Right renal cortex interstitium (tissue), 3 donors: ENCODE results near the gene DCAF7. TPM values are rescaled to one million over a fixed set of nuclear protein-coding genes. Genes with fewer than 3 reads are reported as not detected.

ENCODE experiments used
- DNase-seq, 3 donors: peaks; one replicate each; pipeline ENCODE4 v3.0.0-alpha.2; 2013; ENCODE audit warnings: low read depth in 3 of 3, low spot score in 2 of 3
- polyA plus RNA-seq, 3 donors: library from polyadenylated mRNA; unstranded; fragments of 120-200 nt; gene quantifications; one replicate each; pipeline ENCODE4 v1.2.1, GENCODE V29; 2013; ENCODE audit not compliant: insufficient read length in 3 of 3

Gene DCAF7
- polyA plus RNA-seq, 3 donors = 107 to 117 (median 112) TPM

- DNase-seq = no peak
Measured at GRCh38 chr17:63543822-63544420, 6.4 kb upstream of the DCAF7 start.

- DNase-seq = no peak
Measured at GRCh38 chr17:63544467-63545301, 5.6 kb upstream of the DCAF7 start.

GRCh38 chr17:63546308-63547082, 3.8 kb upstream of the DCAF7 start:
- no peak for DNase-seq

DNA sequence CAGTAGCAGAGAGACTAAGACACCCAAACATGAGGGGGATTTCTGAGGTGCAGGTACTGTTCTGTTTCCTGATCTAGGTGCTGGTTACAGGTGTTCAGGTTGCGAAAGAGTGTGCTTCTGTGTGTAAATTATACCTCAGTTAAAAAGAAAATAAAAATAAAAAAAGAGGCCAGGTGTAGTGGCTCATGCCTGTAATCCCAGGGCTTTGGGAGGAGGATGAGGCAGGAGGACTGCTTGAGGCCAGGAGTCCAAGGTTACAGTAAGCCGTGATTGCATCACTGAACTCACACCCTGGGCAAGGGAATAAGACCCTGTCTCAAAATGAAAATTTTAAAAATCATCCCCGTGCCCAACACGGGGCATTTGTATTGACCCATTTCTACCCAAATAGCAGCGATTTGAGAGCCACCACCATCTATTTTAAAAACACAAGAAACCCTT, 3.2 kb upstream of the DCAF7 start:
- no peak for DNase-seq

GRCh38 chr17:63549289-63549945, 860 bp upstream of the DCAF7 start:
- DNase-seq = no peak

DNA sequence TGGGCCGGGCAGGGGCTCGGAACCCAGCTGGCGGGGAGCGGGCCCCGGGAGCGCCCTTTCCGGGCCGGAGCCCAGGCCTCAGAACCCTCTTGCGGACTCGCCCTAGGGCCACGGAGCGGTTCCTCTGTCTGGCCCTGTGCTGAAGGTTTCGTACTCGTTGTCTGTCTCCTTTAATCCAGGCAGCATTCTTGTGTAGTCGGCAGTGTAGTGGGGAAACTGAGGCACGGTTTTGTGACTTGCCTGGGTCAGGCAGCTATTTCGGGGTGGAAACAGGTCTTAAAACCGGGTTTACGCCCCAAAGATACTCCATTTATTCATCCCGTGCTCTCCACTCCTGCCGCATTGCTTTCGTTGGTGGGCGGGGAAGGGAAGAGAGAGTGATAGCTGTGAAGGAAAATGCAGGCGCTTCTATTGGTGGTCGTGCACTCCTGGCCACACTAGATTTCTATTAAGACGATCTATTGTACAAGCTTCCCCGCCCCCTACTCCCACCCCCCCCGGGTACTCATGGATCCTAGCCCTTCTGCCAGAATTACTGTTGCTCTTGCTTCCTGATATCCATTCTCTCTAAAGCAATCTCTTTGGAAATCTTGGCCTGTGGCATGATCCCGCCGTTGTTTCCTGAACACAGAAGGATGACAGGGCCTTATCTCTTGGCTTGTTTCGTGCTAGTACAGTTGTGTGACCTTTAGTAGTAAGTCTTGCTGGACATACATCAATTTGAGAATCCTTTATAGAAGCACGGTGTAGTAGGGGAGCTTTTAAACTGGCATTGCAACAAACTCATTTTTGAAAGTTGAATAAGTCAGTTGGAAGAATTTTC, 751 bp downstream of the DCAF7 start:
- DNase-seq = peak in 1 of 3 donors; percentile 37

GRCh38 chr17:63552211-63552610, 1.9 kb downstream of the DCAF7 start:
- no peak for DNase-seq

DNA sequence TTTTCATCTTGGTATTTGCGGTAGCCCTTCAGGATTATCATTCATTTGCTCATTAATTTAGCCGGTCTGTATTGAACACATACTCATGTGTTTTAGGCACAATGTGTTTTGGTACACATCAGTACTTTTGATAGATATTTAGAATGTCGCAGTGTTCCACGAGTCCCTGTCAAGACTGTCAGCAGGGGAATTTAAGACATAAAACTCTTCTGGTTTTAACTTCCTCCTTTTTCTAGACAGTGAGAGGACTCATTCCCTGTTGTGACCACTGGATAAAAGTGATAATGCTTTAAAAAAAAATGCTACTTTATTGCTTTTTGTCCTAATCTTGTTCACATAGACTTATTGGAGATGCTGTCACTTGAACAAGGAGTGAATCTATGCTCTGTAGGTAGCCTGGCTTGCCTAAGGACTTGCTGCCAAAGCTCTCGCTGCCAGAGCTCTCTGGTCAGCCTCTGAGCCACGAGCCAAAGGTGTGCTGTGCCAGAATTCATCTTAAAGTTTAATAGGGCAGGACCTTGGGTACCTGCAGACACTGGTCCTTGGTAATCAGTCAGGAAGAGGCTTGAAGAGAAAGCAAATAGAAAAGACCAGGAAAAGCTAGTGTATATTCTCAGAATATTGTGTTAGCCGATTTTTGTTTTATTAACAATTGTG, 5.4 kb downstream of the DCAF7 start:
- no peak for DNase-seq

DNA sequence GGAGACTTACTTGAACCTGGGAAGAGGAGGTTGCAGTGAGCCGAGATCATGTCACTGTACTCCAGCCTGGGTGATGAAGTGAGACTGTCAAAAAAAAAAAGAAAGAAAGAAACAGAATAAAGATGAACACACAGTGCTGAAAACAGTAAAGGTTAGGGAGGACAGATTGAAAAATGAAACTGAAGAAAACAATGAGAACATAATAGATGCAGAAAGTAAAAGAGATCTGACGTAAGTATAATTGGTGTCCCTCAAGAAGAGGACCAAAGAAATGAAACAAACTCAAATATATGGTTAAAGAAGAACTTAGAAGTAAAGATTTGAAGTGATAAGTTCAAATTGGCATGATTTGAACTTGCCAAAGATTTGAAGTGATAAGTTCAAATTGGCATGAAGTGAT, 7.1 kb downstream of the DCAF7 start:
- no peak for DNase-seq

DNA sequence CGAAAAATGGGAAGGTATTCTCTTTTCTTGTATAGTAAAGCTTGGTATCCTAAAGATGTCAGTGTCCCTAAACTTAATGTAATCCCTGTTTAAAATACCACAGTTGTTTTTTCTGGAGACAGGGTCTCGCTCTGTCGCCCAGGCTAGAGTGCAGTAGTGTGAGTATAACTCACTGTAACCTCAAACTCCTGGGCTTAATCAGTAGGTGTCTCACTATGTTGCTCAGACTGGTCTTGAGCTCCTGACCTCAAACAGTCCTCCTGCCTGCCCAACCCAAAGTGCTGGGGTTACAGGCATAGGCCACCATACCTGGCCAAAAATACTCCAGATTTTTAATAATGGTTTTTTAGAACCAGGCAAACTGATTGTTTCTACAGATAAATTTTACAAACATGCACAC, 8.2 kb downstream of the DCAF7 start:
- no peak for DNase-seq

- DNase-seq = no peak
Measured at GRCh38 chr17:63561819-63562218, 11.5 kb downstream of the DCAF7 start.

DNA sequence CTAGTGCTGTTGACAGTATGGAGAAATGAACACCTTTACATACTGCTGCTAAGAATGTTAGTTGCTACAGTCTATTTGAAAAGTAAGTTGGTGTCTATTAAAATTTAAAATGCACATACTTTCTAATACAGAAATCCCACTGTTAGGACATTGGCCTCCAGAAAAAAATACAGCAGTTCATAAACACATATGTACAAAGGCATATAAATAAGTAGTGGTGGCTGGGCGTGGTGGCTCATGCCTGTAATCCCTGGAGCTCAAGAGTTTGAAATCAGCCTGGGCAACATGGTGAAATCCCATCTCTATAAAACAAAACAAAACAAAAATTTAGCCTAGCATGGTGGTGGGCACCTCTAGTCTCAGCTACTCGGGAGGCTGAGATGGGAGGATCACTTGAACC, 13.1 kb downstream of the DCAF7 start:
- DNase-seq = no peak

GRCh38 chr17:63564562-63564961, 14.3 kb downstream of the DCAF7 start:
- no peak for DNase-seq

DNA sequence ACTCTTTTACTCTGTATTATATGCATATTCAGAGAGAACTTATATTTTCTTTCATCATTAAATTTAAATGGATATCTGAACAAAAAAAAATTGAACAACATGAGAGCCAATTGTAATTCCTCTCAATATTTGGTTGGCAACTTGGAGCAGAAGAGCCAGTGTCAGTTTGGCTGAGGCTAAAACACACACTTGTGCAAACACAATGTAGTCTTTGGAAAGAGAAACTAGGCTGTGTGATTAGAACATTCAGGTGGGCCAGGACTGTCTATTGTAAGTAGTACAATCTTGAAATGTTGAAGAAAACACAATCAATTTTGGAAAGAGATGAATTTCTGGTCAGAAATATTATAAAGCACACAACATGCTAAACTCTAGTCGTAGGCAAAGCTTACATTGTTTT, 17.0 kb downstream of the DCAF7 start:
- no peak for DNase-seq

- DNase-seq = no peak
Measured at GRCh38 chr17:63568563-63568962, 18.3 kb downstream of the DCAF7 start.

DNA sequence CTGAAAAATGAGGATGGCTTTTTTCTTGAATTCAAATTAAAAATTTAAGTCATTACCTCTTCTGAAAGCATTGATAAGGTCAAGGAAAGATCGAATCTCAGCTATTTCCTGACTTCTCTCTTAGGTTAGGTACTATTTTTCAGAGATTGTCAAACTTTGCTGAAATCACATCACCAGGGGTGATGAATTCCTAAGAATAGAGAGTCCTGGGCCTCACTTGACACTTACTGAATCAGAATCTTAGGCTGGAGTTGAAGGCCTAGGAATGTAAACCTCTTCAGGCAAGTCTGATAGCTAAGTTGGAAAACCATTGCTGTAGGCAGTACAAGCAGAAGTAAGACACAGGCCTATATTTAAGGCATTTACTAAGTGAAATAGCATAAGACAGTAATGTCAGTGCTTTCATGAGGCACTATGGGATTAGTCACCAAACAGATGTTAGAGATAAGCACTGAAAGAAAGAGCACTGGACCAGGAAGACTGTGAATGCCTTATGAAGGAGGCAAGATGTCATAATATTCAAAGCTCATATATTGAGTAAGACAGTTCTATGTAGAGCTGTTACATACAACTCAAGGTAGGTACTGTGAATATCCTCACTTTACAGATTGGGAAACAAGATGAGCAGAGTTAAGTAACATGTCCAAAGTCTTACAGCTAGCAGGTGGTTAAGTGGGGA, 21.5 kb downstream of the DCAF7 start:
- DNase-seq = no peak

GRCh38 chr17:63573634-63574033, 23.4 kb downstream of the DCAF7 start:
- DNase-seq = no peak

DNA sequence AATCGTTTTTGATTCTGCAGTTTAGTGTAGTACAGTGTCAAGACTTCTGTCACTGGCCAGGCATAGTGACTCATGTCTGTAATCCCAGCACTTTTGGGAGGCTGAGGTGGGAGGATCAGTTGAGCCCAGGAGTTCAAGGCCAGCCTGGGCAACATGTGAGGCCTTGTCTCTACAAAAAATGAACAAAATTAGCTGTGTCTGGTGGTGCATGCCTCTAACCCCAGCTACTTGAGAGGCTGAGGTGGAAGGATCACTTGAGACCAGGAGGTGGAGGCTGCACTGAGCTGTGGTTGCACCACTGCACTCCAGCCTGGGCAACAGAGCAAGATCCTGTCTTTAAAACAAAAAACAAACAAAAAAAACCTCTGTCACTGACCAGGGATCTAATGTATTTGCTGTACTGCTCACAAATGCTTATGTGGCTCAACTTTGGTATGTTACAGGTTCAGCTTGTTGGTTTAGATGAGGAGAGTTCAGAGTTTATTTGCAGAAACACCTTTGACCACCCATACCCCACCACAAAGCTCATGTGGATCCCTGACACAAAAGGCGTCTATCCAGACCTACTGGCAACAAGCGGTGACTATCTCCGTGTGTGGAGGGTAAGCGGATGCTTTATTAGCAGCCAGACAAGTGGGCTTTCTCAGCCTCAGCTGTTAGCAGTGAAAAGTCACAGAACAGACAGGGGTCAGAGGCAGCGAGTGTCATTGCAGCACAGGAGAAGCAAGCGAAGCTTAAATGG, 27.9 kb downstream of the DCAF7 start:
- DNase-seq = no peak

GRCh38 chr17:63578769-63579111, 28.5 kb downstream of the DCAF7 start:
- no peak for DNase-seq
